Measurements from ENCODE around the gene MGMT. TPM values are rescaled to one million over a fixed set of nuclear protein-coding genes. Genes with fewer than 3 reads are reported as not detected.

MGMT gene
- total RNA-seq, 6 experiments from 2014 or later = 36.5 to 53.4 (median 42.3) TPM

DNA sequence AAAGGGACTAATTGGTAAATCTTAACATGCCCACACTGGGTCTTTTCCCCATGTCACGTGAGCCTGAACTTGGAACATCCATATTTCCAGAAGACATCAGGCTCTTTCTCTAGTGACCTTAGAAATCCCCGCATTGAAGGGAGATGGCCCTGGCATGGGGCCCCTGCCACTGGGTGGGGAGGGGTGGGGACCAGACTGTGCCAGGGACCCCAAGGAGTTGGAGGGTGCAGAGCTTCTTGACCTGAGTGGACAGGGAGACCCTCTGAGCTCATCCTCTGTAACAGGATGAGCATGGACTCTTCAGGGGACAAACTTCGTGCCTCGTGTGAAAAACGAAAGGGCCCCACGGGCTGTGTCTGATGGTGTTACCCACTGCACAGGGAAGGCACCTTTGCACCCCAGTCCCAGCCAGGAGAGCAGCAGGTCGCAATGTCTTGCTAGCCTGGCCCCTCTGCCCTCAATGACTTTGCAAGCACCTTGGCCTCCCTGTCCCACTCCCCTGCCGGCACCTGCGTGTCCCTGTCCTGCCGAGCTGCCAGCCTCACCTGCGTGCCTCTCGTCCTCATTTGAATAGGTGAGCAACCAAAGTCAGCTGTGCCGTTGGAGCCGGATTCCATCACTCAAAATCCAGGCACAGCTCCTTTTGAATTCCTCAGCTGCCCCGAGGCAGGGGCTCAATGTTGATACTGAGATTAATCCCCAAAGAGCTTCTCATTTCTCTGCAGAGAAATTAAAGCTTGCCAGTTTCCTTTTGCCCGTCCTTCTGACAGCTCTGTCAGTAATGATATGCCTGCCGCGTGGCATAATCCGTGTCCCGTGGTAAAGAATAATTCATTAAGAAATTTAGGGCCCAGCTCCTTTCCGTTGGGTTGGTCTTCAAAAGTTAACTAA is 262.1 kb downstream of the MGMT start:
- ATAC-seq (no peak), DNase-seq (peak in 1 of 3 donors; percentile 25)
- Histone ChIP-seq H3K4me1 (peaks cover 0 to 16% (median 0%) of the 10 kb centered on the region in 4 donors), H3K27me3 (no peaks in the 10 kb centered on the region), H3K36me3 (no peaks in the 10 kb centered on the region), H3K4me3 (no peak overlapping the region), H3K27ac (no peak overlapping the region), H3K9me3 (no peaks in the 10 kb centered on the region)
- 96% methylated on average over 9 of the region's 21 CpGs for WGBS (ENCODE audit: insufficient coverage, low coverage, low lambda C conversion rate, missing lambda C conversion rate)
- intact Hi-C loops (cut with DNase I) = no loop called here
- TF ChIP-seq, protein P1, sequence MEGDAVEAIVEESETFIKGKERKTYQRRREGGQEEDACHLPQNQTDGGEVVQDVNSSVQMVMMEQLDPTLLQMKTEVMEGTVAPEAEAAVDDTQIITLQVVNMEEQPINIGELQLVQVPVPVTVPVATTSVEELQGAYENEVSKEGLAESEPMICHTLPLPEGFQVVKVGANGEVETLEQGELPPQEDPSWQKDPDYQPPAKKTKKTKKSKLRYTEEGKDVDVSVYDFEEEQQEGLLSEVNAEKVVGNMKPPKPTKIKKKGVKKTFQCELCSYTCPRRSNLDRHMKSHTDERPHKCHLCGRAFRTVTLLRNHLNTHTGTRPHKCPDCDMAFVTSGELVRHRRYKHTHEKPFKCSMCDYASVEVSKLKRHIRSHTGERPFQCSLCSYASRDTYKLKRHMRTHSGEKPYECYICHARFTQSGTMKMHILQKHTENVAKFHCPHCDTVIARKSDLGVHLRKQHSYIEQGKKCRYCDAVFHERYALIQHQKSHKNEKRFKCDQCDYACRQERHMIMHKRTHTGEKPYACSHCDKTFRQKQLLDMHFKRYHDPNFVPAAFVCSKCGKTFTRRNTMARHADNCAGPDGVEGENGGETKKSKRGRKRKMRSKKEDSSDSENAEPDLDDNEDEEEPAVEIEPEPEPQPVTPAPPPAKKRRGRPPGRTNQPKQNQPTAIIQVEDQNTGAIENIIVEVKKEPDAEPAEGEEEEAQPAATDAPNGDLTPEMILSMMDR (IDR thresholded peaks at IDR 0.05) = no peak
- no peak for TF ChIP-seq POLR2A (IDR thresholded peaks at IDR 0.05)

DNA sequence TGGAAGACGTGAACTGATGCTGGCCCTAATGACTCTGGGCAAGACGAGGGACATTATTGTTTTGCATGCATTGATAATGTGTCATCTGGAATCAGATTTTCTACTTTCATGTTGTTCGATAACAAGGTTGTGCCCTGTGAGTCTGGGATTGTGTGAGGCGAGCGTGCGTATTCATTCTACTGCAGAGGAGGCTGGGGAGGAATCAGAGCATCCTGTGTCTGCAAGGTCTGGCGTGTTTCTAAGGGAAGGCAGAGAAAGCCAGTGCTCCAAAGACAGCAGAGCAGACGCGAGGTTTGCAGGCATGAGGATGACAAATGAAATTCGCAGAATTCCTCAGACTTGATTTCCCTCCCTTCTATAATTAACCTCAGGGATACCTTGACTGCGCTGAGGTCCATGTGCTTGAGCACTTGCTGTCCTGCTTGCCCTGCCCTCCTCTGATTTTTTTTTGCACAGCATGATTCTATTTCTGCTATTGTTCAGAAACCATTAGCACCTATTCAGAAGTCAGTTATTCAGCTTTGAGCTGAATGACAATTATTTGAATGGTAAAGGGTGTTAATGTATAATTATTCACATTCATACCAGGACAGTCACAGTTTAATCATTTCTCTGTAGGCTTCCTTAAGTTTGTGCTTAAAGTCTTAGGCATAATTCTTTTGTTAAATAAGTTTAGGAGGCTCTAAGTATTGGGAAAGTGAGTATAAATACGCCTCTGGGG is 263.4 kb downstream of the MGMT start:
- 83% methylated on average over 10 of the region's 12 CpGs for WGBS (ENCODE audit: insufficient coverage, low coverage, low lambda C conversion rate, missing lambda C conversion rate)
- Histone ChIP-seq H3K36me3 (no peaks in the 10 kb centered on the region), H3K4me1 (peaks cover 0 to 7% (median 0%) of the 10 kb centered on the region in 4 donors), H3K27me3 (no peaks in the 10 kb centered on the region), H3K4me3 (no peak overlapping the region), H3K9me3 (no peaks in the 10 kb centered on the region), H3K27ac (no peak overlapping the region)
- TF ChIP-seq, protein P1 (IDR thresholded peaks at IDR 0.05) = no peak
- TF ChIP-seq POLR2A (IDR thresholded peaks at IDR 0.05) = no peak
- intact Hi-C loops (cut with DNase I) = no loop called here
- no peak for ATAC-seq
- no peak for DNase-seq

DNA sequence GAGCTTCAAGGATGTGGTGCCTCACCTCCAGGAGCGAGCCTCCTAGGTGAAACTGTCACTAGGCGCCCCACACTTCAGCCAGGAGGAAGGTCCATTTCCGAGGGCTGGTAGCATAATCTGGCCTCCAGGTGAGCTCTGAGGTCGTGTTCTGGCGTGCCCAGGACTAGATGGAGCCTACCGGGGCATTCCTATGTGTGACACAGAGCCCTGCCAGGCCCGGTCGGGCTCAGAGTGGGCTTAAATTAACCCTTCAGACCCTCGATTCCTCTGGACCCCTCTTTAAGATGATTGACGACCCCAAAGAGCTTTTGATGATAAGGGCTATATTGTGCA is 263.9 kb downstream of the MGMT start:
- no peaks in the 10 kb centered on the region for H3K36me3 ChIP-seq

DNA sequence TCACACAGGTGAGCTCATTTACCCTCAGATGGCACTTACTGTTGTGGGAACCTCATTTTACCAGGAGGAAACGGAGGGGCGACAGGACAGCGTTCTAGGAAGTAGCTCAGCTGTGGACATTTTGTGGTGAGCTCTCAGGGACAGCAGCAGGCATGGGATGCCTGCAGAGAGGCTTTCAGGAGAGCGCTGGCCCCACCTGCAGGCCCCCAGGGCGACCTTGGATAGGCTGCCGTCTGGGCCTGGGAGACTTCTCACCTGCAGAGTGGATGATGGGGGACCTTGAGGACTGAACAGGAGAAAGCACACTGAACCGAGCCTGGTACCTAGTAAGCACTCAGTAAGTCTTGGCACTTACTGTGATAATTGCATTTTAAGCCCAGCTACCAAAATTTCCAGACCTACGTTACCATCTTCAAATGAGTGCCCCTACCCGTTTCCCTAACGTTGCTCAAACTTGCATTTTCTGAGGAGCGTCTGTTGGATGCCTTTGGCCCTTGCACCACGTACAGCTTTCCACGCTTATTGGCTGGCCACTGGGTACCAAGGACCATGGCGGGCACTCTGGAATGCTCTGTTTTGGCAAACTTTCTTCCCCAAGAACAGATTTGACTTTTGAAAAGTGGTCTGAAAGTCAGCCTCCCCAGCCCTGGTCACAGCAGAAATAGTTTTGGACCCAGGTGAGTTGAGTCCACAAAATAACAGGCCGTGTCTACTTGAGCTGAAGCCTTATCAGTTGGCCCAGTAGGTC is 273.7 kb downstream of the MGMT start:
- Histone ChIP-seq H3K27me3 (no peaks in the 10 kb centered on the region), H3K4me3 (no peak overlapping the region), H3K36me3 (no peaks in the 10 kb centered on the region), H3K27ac (no peak overlapping the region), H3K4me1 (peaks cover 0 to 4% (median 0%) of the 10 kb centered on the region in 4 donors), H3K9me3 (no peaks in the 10 kb centered on the region)
- TF ChIP-seq POLR2A (IDR thresholded peaks at IDR 0.05) = no peak
- TF ChIP-seq, protein P1 (IDR thresholded peaks at IDR 0.05) = no peak
- DNase-seq (peak in 1 of 3 donors; percentile 22), ATAC-seq (peak in 2 of 4 donors; percentile 23)
- intact Hi-C loops (cut with DNase I) = no loop called here
- WGBS (ENCODE audit: insufficient coverage, low coverage, low lambda C conversion rate, missing lambda C conversion rate) = 94% methylated on average over 12 of the region's 15 CpGs

More for the DNA sequence above, 263.9 kb downstream of the MGMT start:
- 80% methylated on average over 2 of the region's 10 CpGs for WGBS (ENCODE audit: insufficient coverage, low coverage, low lambda C conversion rate, missing lambda C conversion rate)
- no peaks in the 10 kb centered on the region for H3K27me3 ChIP-seq
- intact Hi-C loops (cut with DNase I) = no loop called here
- no peak overlapping the region for H3K27ac ChIP-seq
- H3K4me3 ChIP-seq = no peak overlapping the region
- DNase-seq (peak in 1 of 3 donors; percentile 37), ATAC-seq (no peak)
- no peaks in the 10 kb centered on the region for H3K9me3 ChIP-seq
- TF ChIP-seq, protein P1 (IDR thresholded peaks at IDR 0.05) = no peak
- no peak for TF ChIP-seq POLR2A (IDR thresholded peaks at IDR 0.05)
- peaks cover 0 to 2% (median 0%) of the 10 kb centered on the region in 4 donors for H3K4me1 ChIP-seq
